Measurements from ENCODE around the gene SMAP1. TPM values are rescaled to one million over a fixed set of nuclear protein-coding genes. Genes with fewer than 3 reads are reported as not detected.
"Not testable (repeated sequence)": the region's sequence is repeated elsewhere in the genome, so short reads cannot be mapped to it uniquely, and the experiment has no call there.

Gene SMAP1
- total RNA-seq, 4 donors from 2014 or later = 16.6 to 29.4 (median 22.0) TPM

GRCh38 chr6:70734381-70734780, 66.7 kb downstream of the SMAP1 start:
- TF ChIP-seq CTCF (IDR thresholded peaks at IDR 0.05) = no peak
- no peak for ATAC-seq (ENCODE audit: low FRiP score)
- no peak for DNase-seq (ENCODE audit: low spot score)

GRCh38 chr6:70734979-70735378, 67.3 kb downstream of the SMAP1 start:
- TF ChIP-seq CTCF (IDR thresholded peaks at IDR 0.05) = no peak
- ATAC-seq (ENCODE audit: low FRiP score) = no peak

GRCh38 chr6:70735513-70735912, 67.8 kb downstream of the SMAP1 start:
- ATAC-seq (ENCODE audit: low FRiP score) (no peak), DNase-seq (ENCODE audit: low spot score) (no peak)
- no peak for TF ChIP-seq CTCF (IDR thresholded peaks at IDR 0.05)

More at GRCh38 chr6:70734979-70735378, 67.3 kb downstream of the SMAP1 start:
- no peak for DNase-seq (ENCODE audit: low spot score)

- DNase-seq (ENCODE audit: low spot score) (no peak), ATAC-seq (ENCODE audit: low FRiP score) (peak; percentile 41)
- no peak for TF ChIP-seq CTCF (IDR thresholded peaks at IDR 0.05)
Observed at GRCh38 chr6:70738028-70738427, 70.3 kb downstream of the SMAP1 start.

GRCh38 chr6:70739534-70739933, 71.9 kb downstream of the SMAP1 start:
- no peak for TF ChIP-seq CTCF (IDR thresholded peaks at IDR 0.05)
- no peak for ATAC-seq (ENCODE audit: low FRiP score)
- no peak for DNase-seq (ENCODE audit: low spot score)

GRCh38 chr6:70740746-70741145, 73.1 kb downstream of the SMAP1 start:
- ATAC-seq (ENCODE audit: low FRiP score); DNase-seq (ENCODE audit: low spot score): not testable (repeated sequence)

- not testable (repeated sequence) for DNase-seq (ENCODE audit: low spot score); ATAC-seq (ENCODE audit: low FRiP score)
Observed at GRCh38 chr6:70742462-70742861, 74.8 kb downstream of the SMAP1 start.

- DNase-seq (ENCODE audit: low spot score) = no peak
- no peak for ATAC-seq (ENCODE audit: low FRiP score)
- no peak for TF ChIP-seq CTCF (IDR thresholded peaks at IDR 0.05)
Observed at GRCh38 chr6:70753870-70754380, 86.2 kb downstream of the SMAP1 start.

All from omental fat pad (tissue), 4 donors.